Hepatocyte (in vitro differentiated cells): ENCODE results near the gene SIX2. TPM values are rescaled to one million over a fixed set of nuclear protein-coding genes. Genes with fewer than 3 reads are reported as not detected.

ENCODE experiments used
- DNase-seq: peaks from one replicate; pipeline ENCODE4 v3.0.0-alpha.2; 2016; ENCODE audit warnings: low spot score
- H2AFZ ChIP-seq: fragments of 200-600 bp; sonication (generic); 2 replicates; pipeline ENCODE4 v1.6.0; 2016; ENCODE audit warnings: antibody characterized with exemption, mild to moderate bottlenecking
- H3K27ac ChIP-seq: fragments of 200-600 bp; sonication (generic); 2 replicates; pipeline ENCODE4 v1.5.1; 2016; ENCODE audit warnings: mild to moderate bottlenecking
- H3K27me3 ChIP-seq: fragments of 200-600 bp; sonication (generic); 2 replicates; pipeline ENCODE4 v1.6.1; 2016
- H3K36me3 ChIP-seq: fragments of 200-600 bp; sonication (generic); replicated peaks from 2 replicates; pipeline ENCODE4 v1.5.1; 2016; ENCODE audit warnings: low read depth; ENCODE audit not compliant: insufficient read depth
- H3K4me1 ChIP-seq: fragments of 200-600 bp; sonication (generic); 2 replicates; pipeline ENCODE4 v1.5.1; 2016; ENCODE audit warnings: mild to moderate bottlenecking, moderate library complexity; ENCODE audit not compliant: insufficient read depth
- H3K4me2 ChIP-seq: fragments of 200-600 bp; sonication (generic); 2 replicates; pipeline ENCODE4 v1.6.0; 2016
- H3K4me3 ChIP-seq: fragments of 200-600 bp; sonication (generic); 2 replicates; pipeline ENCODE4 v1.5.1; 2016; ENCODE audit warnings: mild to moderate bottlenecking
- H3K79me2 ChIP-seq: fragments of 200-600 bp; sonication (generic); 2 replicates; pipeline ENCODE4 v1.6.0; 2017; ENCODE audit warnings: mild to moderate bottlenecking
- H3K9me2 ChIP-seq: fragments of 200-600 bp; sonication (generic); replicated peaks from 2 replicates; pipeline ENCODE4 v1.6.0; 2017; ENCODE audit warnings: mild to moderate bottlenecking; ENCODE audit not compliant: insufficient read depth
- H3K9me3 ChIP-seq: fragments of 200-600 bp; sonication (generic); 2 replicates; pipeline ENCODE4 v1.5.1; 2016; ENCODE audit warnings: low read depth, mild to moderate bottlenecking
- H4K20me1 ChIP-seq: fragments of 200-600 bp; sonication (generic); 2 replicates; pipeline ENCODE4 v1.6.0; 2016; ENCODE audit warnings: mild to moderate bottlenecking; ENCODE audit not compliant: insufficient read depth, poor library complexity, severe bottlenecking
- CTCF ChIP-seq: fragments of 200-600 bp; sonication (generic); IDR thresholded peaks from 2 replicates; pipeline ENCODE4 v1.5.1; 2016; ENCODE audit warnings: antibody characterized with exemption, mild to moderate bottlenecking; ENCODE audit not compliant: poor library complexity
- EZH2 ChIP-seq: fragments of 200-600 bp; sonication (generic); IDR thresholded peaks from 2 replicates; pipeline ENCODE4 v1.6.1; 2016; ENCODE audit warnings: antibody characterized with exemption, mild to moderate bottlenecking, borderline replicate concordance
- EZH2phosphoT487 ChIP-seq: fragments of 200-600 bp; sonication (generic); IDR thresholded peaks from one replicate; pipeline ENCODE4 v1.6.1; 2018; ENCODE audit warnings: antibody characterized with exemption, mild to moderate bottlenecking, low read depth, moderate library complexity; ENCODE audit not compliant: unreplicated experiment, severe bottlenecking
- WGBS: methylation state at CpG from one replicate; pipeline ENCODE4 v1.1.6; 2016; ENCODE audit warnings: low lambda C conversion rate; ENCODE audit errors: missing lambda C conversion rate; 5-methylcytosine and 5-hydroxymethylcytosine counted together
- polyA plus RNA-seq: library from polyadenylated mRNA; unstranded; fragments of >200 nt; fragmentation: Nextera tagmentation; extraction: Ambion mirVana; gene quantifications from 2 replicates; pipeline ENCODE4 v1.2.1, GENCODE V29; 2016
- total RNA-seq: library from RNA; depleted of rRNA; stranded (reverse); fragments of >200 nt; gene quantifications from 2 replicates; pipeline ENCODE4 v1.2.3, GENCODE V29; 2014

The SIX2 gene
- total and polyA plus RNA-seq, 2 experiments from 2014 or later = 0.53 to 1.3 TPM

- DNase-seq = no peak
- no peaks in the 10 kb centered on the region for H3K36me3 ChIP-seq
- peaks cover 19% of the 10 kb centered on the region for H3K4me1 ChIP-seq
- peak overlapping the region; percentile 78 for H3K4me2 ChIP-seq
- H2AFZ ChIP-seq = peak overlapping the region; percentile 74
- H3K27me3 ChIP-seq = peaks cover 100% of the 10 kb centered on the region
- H3K4me3 ChIP-seq = peak overlapping the region; percentile 26
- 16% methylated on average over 39 of the region's 41 CpGs for WGBS
- H3K9me2 ChIP-seq = no peaks in the 10 kb centered on the region
- H4K20me1 ChIP-seq = no peaks in the 10 kb centered on the region
- H3K79me2 ChIP-seq = no peaks in the 10 kb centered on the region
- TF ChIP-seq EZH2phosphoT487 (peak; percentile 53), EZH2 (no peak)
- H3K9me3 ChIP-seq = no peaks in the 10 kb centered on the region
- H3K27ac ChIP-seq = no peak overlapping the region
These were observed 5.4 kb downstream of the SIX2 start for GRCh38 chr2:45003579-45004551.

- no peaks in the 10 kb centered on the region for H3K36me3 ChIP-seq
- WGBS = 42% methylated on average over 3 of the region's 3 CpGs
- peaks cover 99% of the 10 kb centered on the region for H3K27me3 ChIP-seq
- no peaks in the 10 kb centered on the region for H4K20me1 ChIP-seq
- no peak overlapping the region for H3K27ac ChIP-seq
- no peak for TF ChIP-seq CTCF
- no peak for TF ChIP-seq EZH2
- TF ChIP-seq EZH2phosphoT487 = no peak
- H3K9me3 ChIP-seq = no peaks in the 10 kb centered on the region
- no peak for DNase-seq
- no peak overlapping the region for H3K4me2 ChIP-seq
- H3K4me3 ChIP-seq = no peak overlapping the region
- peaks cover 12% of the 10 kb centered on the region for H3K4me1 ChIP-seq
- H3K9me2 ChIP-seq = no peaks in the 10 kb centered on the region
- H2AFZ ChIP-seq = no peak overlapping the region
- no peaks in the 10 kb centered on the region for H3K79me2 ChIP-seq
These were observed 6.6 kb downstream of the SIX2 start for GRCh38 chr2:45002686-45003085.

- H3K27me3 ChIP-seq = peaks cover 99% of the 10 kb centered on the region
- H3K27ac ChIP-seq = no peak overlapping the region
- no peak for DNase-seq
- peaks cover 12% of the 10 kb centered on the region for H3K4me1 ChIP-seq
- TF ChIP-seq EZH2phosphoT487 (no peak), EZH2 (no peak), CTCF (no peak)
- H3K4me2 ChIP-seq = peak overlapping the region; percentile 83
- H3K4me3 ChIP-seq = no peak overlapping the region
- H2AFZ ChIP-seq = no peak overlapping the region
- H4K20me1 ChIP-seq = no peaks in the 10 kb centered on the region
- H3K9me3 ChIP-seq = no peaks in the 10 kb centered on the region
- 8% methylated on average over 9 of the region's 9 CpGs for WGBS
- H3K36me3 ChIP-seq = no peaks in the 10 kb centered on the region
- H3K79me2 ChIP-seq = no peaks in the 10 kb centered on the region
- no peaks in the 10 kb centered on the region for H3K9me2 ChIP-seq
These were observed 7.3 kb downstream of the SIX2 start for GRCh38 chr2:45001869-45002385.
